GM19468 (cell line): Measurements from ENCODE around the gene GOT2.
A peak's percentile ranks its signal among the peaks of the same experiment; 100 is the strongest.
"Not testable (repeated sequence)": the region's sequence is repeated elsewhere in the genome, so short reads cannot be mapped to it uniquely, and the experiment has no call there.

ENCODE experiments used
- ATAC-seq: cut with Tn5 transposase; IDR thresholded peaks from one replicate; pipeline ENCODE4 v1.9.1; 2021; ENCODE audit warnings: mild to moderate bottlenecking, moderate library complexity, moderate number of reproducible peaks; ENCODE audit not compliant: unreplicated experiment; ENCODE audit errors: extremely low read depth

GOT2 gene

GRCh38 chr16:58727028-58727781 is 6.9 kb downstream of the GOT2 start:
- no peak for ATAC-seq

GRCh38 chr16:58723109-58723508 is 11.0 kb downstream of the GOT2 start:
- no peak for ATAC-seq

- ATAC-seq, result no peak
Observed at GRCh38 chr16:58717994-58718393, 16.1 kb downstream of the GOT2 start.

- no peak for ATAC-seq
Observed at GRCh38 chr16:58716468-58716867, 17.6 kb downstream of the GOT2 start.

GRCh38 chr16:58713742-58714141 is 20.4 kb downstream of the GOT2 start:
- no peak for ATAC-seq

- ATAC-seq, result no peak
Observed at GRCh38 chr16:58709333-58709732, 24.8 kb downstream of the GOT2 start.

GRCh38 chr16:58699151-58699550 is 35.0 kb downstream of the GOT2 start:
- ATAC-seq, result no peak

GRCh38 chr16:58695368-58695767 is 38.7 kb downstream of the GOT2 start:
- ATAC-seq, result no peak

GRCh38 chr16:58692450-58692849 is 41.7 kb downstream of the GOT2 start:
- ATAC-seq, result no peak

- ATAC-seq, result not testable (repeated sequence)
Observed at GRCh38 chr16:58686985-58687706, 47.0 kb downstream of the GOT2 start.

- no peak for ATAC-seq
Observed at GRCh38 chr16:58685084-58685449, 49.0 kb downstream of the GOT2 start.

GRCh38 chr16:58684354-58685083 is 49.6 kb downstream of the GOT2 start, which contains the start of gene SLC38A7:
TSS of gene SLC38A7 (minus strand) at chr16:58684770. CDS start at chr16:58680126, 4,644 bp downstream.
- ATAC-seq, result peak; percentile 99

- ATAC-seq, result no peak
Observed at GRCh38 chr16:58684001-58684353, 50.1 kb downstream of the GOT2 start.

- no peak for ATAC-seq
Observed at GRCh38 chr16:58679763-58680162, 54.4 kb downstream of the GOT2 start.

GRCh38 chr16:58678716-58679115 is 55.4 kb downstream of the GOT2 start:
- no peak for ATAC-seq

- no peak for ATAC-seq
Observed at GRCh38 chr16:58678269-58678668, 55.8 kb downstream of the GOT2 start.

GRCh38 chr16:58670946-58671583 is 63.1 kb downstream of the GOT2 start:
- ATAC-seq, result no peak

- no peak for ATAC-seq
Observed at GRCh38 chr16:58670177-58670576, 63.9 kb downstream of the GOT2 start.

GRCh38 chr16:58665200-58665599 is 68.9 kb downstream of the GOT2 start:
- no peak for ATAC-seq

- no peak for ATAC-seq
Observed at GRCh38 chr16:58661199-58661830, 72.8 kb downstream of the GOT2 start.
